ENCODE measurements around the gene GDPD5.

Gene GDPD5

DNA sequence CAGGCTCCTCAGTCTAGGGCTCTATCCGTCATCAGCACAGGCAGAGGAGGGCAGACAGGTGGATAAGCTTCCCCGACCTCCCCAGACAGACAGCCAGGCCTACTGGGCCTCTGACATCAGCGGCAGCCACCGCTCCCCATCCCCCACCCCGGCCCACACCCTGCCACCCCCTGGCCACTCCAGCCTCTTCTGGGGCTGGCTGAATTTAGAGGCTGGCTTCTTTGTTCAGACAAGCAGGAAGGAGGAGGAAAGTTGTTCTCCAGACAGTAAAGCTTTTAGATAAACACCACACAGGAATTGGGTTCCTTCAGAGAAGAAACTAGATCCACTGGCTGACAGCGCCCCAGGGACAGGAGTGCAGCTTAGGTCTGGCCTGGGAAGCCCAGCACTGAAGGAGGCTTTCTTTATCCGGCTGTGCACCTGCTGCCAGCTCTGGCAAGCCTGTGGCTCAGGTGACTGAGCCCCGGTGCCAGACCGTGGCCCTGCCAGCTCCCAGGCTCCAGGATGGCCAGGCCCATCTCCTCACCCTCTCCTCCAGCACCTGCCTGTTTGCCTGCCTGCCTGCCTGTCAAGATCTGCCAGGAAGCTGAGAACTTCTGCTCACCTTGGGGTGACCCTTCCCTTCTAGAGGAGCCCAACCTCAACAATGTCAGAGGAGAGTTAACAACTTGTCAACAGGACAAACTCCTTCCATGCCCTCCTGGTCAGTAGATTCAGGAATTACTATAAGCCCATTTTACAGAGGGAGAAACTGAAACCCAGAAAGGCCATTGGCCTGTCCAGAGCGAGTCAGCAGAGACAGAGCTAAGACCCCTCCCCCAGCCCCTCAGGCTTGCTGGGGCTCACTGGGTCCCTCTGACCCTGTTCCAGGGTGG is 48.8 kb downstream of the GDPD5 start (continued):
- TF ChIP-seq TSHZ2 (CRISPR knock-in tag; IDR thresholded peaks at IDR 0.05) (no peak), TCF4 (CRISPR knock-in tag; IDR thresholded peaks at IDR 0.05; ENCODE audit: borderline replicate concordance) (no peak), PPARA (CRISPR knock-in tag; IDR thresholded peaks at IDR 0.05; ENCODE audit: borderline replicate concordance) (no peak), SNAI2 (CRISPR knock-in tag; IDR thresholded peaks at IDR 0.05) (no peak)

DNA sequence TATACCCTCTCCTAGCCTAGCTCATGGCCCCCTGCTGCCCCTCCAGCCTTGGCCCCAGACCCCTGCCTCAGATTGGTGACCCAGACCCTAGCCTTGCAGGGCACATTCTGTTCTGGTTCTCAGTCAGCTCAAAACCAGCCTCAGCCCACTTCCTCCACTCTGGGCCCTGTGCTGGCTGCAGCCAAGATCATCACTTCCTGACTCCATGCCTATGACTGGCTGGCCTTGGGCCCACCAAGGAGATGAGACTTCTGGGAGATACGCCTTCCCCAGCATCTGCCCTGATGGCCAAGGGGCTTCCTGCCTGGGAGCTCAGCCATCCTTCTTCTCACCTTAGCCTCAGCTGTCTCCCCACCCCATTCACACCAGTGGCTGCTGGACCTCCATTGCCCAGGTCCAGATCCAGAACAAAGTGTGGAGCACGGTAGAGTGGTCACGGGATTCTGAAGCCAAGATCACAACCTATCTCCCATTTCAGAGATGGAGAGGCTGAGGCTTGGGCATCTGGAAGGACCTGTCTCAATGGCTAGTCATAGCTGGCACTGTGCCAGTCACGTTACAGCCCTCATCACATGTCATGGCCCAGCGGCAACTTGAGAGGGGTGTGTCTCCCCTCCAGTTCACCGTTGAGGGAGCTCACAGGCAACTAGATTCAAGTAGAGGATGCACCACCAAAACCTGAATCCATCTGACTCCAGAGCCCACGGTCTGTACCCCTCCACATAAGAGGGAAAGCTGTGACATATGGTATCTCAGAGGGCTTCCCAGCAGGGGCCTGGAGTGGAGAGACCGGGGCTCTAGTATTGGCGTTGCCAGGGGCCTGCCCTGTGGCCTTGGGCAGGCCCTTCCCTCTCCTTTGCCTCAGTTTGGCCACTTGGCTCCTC is 49.7 kb downstream of the GDPD5 start:
- TF ChIP-seq ZNF70 (CRISPR knock-in tag; IDR thresholded peaks at IDR 0.05) = no peak
- TF ChIP-seq ARNTL (CRISPR knock-in tag; IDR thresholded peaks at IDR 0.05; ENCODE audit: borderline replicate concordance, low read depth) = no peak
- no peak for TF ChIP-seq ISL1 (CRISPR knock-in tag; IDR thresholded peaks at IDR 0.05)
- TF ChIP-seq, protein P1, sequence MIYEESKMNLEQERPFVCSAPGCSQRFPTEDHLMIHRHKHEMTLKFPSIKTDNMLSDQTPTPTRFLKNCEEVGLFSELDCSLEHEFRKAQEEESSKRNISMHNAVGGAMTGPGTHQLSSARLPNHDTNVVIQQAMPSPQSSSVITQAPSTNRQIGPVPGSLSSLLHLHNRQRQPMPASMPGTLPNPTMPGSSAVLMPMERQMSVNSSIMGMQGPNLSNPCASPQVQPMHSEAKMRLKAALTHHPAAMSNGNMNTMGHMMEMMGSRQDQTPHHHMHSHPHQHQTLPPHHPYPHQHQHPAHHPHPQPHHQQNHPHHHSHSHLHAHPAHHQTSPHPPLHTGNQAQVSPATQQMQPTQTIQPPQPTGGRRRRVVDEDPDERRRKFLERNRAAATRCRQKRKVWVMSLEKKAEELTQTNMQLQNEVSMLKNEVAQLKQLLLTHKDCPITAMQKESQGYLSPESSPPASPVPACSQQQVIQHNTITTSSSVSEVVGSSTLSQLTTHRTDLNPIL (CRISPR knock-in tag; IDR thresholded peaks at IDR 0.05; ENCODE audit: low read depth) = no peak
- TF ChIP-seq ZNF8 (CRISPR knock-in tag; IDR thresholded peaks at IDR 0.05) = no peak
- TF ChIP-seq ZNF565 (CRISPR knock-in tag; conservative IDR thresholded peaks at IDR 0.05; ENCODE audit: low read depth) = no peak
- TF ChIP-seq, protein P2, sequence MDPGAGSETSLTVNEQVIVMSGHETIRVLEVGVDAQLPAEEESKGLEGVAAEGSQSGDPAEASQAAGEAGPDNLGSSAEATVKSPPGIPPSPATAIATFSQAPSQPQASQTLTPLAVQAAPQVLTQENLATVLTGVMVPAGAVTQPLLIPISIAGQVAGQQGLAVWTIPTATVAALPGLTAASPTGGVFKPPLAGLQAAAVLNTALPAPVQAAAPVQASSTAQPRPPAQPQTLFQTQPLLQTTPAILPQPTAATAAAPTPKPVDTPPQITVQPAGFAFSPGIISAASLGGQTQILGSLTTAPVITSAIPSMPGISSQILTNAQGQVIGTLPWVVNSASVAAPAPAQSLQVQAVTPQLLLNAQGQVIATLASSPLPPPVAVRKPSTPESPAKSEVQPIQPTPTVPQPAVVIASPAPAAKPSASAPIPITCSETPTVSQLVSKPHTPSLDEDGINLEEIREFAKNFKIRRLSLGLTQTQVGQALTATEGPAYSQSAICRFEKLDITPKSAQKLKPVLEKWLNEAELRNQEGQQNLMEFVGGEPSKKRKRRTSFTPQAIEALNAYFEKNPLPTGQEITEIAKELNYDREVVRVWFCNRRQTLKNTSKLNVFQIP (CRISPR knock-in tag; IDR thresholded peaks at IDR 0.05; ENCODE audit: borderline replicate concordance, low read depth) = no peak
- TF ChIP-seq ZFP30 (CRISPR knock-in tag; IDR thresholded peaks at IDR 0.05) = no peak
- no peak for TF ChIP-seq BACH2 (CRISPR knock-in tag; IDR thresholded peaks at IDR 0.05; ENCODE audit: borderline replicate concordance)
- no peak for TF ChIP-seq OSR1 (CRISPR knock-in tag; IDR thresholded peaks at IDR 0.05)
- no peak for TF ChIP-seq TCF4 (CRISPR knock-in tag; IDR thresholded peaks at IDR 0.05; ENCODE audit: borderline replicate concordance)
- TF ChIP-seq ESRRG (CRISPR knock-in tag; IDR thresholded peaks at IDR 0.05) = no peak
- no peak for TF ChIP-seq GLIS3 (CRISPR knock-in tag; IDR thresholded peaks at IDR 0.05)
- TF ChIP-seq PPARA (CRISPR knock-in tag; IDR thresholded peaks at IDR 0.05; ENCODE audit: borderline replicate concordance) = no peak
- no peak for TF ChIP-seq ZFP3 (CRISPR knock-in tag; IDR thresholded peaks at IDR 0.05)
- no peak for TF ChIP-seq SNAI2 (CRISPR knock-in tag; IDR thresholded peaks at IDR 0.05)
- no peak for TF ChIP-seq ZC3H10 (CRISPR knock-in tag; IDR thresholded peaks at IDR 0.05)
- ATAC-seq = peak; percentile 28

GRCh38 chr11:75474878-75475766 is 50.6 kb downstream of the GDPD5 start:
- TF ChIP-seq BACH2 (CRISPR knock-in tag; IDR thresholded peaks at IDR 0.05; ENCODE audit: borderline replicate concordance) (no peak), RARB (CRISPR knock-in tag; IDR thresholded peaks at IDR 0.05) (no peak), ZNF70 (CRISPR knock-in tag; IDR thresholded peaks at IDR 0.05) (no peak), ZFP30 (CRISPR knock-in tag; IDR thresholded peaks at IDR 0.05) (no peak)
- TF ChIP-seq, protein P3, sequence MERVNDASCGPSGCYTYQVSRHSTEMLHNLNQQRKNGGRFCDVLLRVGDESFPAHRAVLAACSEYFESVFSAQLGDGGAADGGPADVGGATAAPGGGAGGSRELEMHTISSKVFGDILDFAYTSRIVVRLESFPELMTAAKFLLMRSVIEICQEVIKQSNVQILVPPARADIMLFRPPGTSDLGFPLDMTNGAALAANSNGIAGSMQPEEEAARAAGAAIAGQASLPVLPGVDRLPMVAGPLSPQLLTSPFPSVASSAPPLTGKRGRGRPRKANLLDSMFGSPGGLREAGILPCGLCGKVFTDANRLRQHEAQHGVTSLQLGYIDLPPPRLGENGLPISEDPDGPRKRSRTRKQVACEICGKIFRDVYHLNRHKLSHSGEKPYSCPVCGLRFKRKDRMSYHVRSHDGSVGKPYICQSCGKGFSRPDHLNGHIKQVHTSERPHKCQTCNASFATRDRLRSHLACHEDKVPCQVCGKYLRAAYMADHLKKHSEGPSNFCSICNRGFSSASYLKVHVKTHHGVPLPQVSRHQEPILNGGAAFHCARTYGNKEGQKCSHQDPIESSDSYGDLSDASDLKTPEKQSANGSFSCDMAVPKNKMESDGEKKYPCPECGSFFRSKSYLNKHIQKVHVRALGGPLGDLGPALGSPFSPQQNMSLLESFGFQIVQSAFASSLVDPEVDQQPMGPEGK (CRISPR knock-in tag; IDR thresholded peaks at IDR 0.05; ENCODE audit: borderline replicate concordance) = no peak
- ATAC-seq = peak; percentile 52
